ENCODE data around the gene HCN4.
A peak's percentile ranks its signal among the peaks of the same experiment; 100 is the strongest.

The HCN4 gene

GRCh38 chr15:73323374-73323955 is 45.3 kb downstream of the HCN4 start:
- no peak overlapping the region for H4K91ac ChIP-seq (ENCODE audit: low read depth, low read length, poor library complexity)
- no peak for DNase-seq (ENCODE audit: low spot score)
- H3K36me3 ChIP-seq (replicated peaks in 1 of 2; ENCODE audit: control insufficient read depth in 2 of 2, insufficient read depth in 2 of 2, low read length in 2 of 2): peaks cover 0 to 4% of the 10 kb centered on the region in 2 donors
- peaks cover 2% of the 10 kb centered on the region for H3K79me1 ChIP-seq (ENCODE audit: low read depth, low read length)
- WGBS, 2 donors (ENCODE audit: extremely low coverage in 2 of 2, insufficient read length in 2 of 2, insufficient replicate concordance in 1 of 2): no CpG with 5 or more reads among the region's 30 CpGs
- no peak overlapping the region for H3K4me2 ChIP-seq (ENCODE audit: insufficient read depth, low read length, poor library complexity, severe bottlenecking)
- H3K23ac ChIP-seq (ENCODE audit: low read depth, low read length, poor library complexity): peak overlapping the region; percentile 34
- no peaks in the 10 kb centered on the region for H3K9me3 ChIP-seq (replicated peaks in 1 of 2; ENCODE audit: control insufficient read depth in 2 of 2, insufficient read depth in 1 of 2, low read depth in 1 of 2, low read length in 2 of 2)
- no peak overlapping the region for H2BK15ac ChIP-seq (ENCODE audit: low read length)
- no peak overlapping the region for H2BK5ac ChIP-seq (ENCODE audit: low read length)
- no peak overlapping the region for H3K4me3 ChIP-seq (ENCODE audit: low read length in 2 of 2)
- no peak overlapping the region for H2AFZ ChIP-seq (ENCODE audit: low read length)
- no peak overlapping the region for H3K4ac ChIP-seq (ENCODE audit: low read length)
- no peak overlapping the region for H3K27ac ChIP-seq (replicated peaks; ENCODE audit: low read length)
- H2AK5ac ChIP-seq (ENCODE audit: low read depth, low read length): no peak overlapping the region
- no peak overlapping the region for H3K14ac ChIP-seq (ENCODE audit: low read length)
- H3K4me1 ChIP-seq (ENCODE audit: control insufficient read depth in 2 of 2, insufficient read depth in 1 of 2, low read depth in 1 of 2, low read length in 2 of 2): peaks cover 2 to 6% of the 10 kb centered on the region in 2 donors
- H4K8ac ChIP-seq (ENCODE audit: low read depth, low read length): no peak overlapping the region
- H3K27me3 ChIP-seq (ENCODE audit: control insufficient read depth in 3 of 3, insufficient read depth in 3 of 3, low read depth in 1 of 3, low read length in 3 of 3): no peaks in the 10 kb centered on the region
- no peak overlapping the region for H3K9ac ChIP-seq (ENCODE audit: low read depth, low read length, poor library complexity)
- H3K18ac ChIP-seq (ENCODE audit: low read length): peak overlapping the region; percentile 25
- no peak overlapping the region for H2BK12ac ChIP-seq (ENCODE audit: low read length)
- H2BK120ac ChIP-seq (ENCODE audit: low read depth, low read length): peak overlapping the region; percentile 41

GRCh38 chr15:73322665-73323373 is 45.9 kb downstream of the HCN4 start:
- H3K36me3 ChIP-seq (replicated peaks in 1 of 2; ENCODE audit: control insufficient read depth in 2 of 2, insufficient read depth in 2 of 2, low read length in 2 of 2): peaks cover 0 to 4% of the 10 kb centered on the region in 2 donors
- H3K23ac ChIP-seq (ENCODE audit: low read depth, low read length, poor library complexity): peak overlapping the region; percentile 10
- H2BK15ac ChIP-seq (ENCODE audit: low read length): no peak overlapping the region
- H3K27me3 ChIP-seq (ENCODE audit: control insufficient read depth in 3 of 3, insufficient read depth in 3 of 3, low read depth in 1 of 3, low read length in 3 of 3): no peaks in the 10 kb centered on the region
- no peak overlapping the region for H2AFZ ChIP-seq (ENCODE audit: low read length)
- no peak overlapping the region for H3K4me2 ChIP-seq (ENCODE audit: insufficient read depth, low read length, poor library complexity, severe bottlenecking)
- no peak overlapping the region for H3K14ac ChIP-seq (ENCODE audit: low read length)
- whole genome bisulfite sequencing, 2 donors (ENCODE audit: extremely low coverage in 2 of 2, insufficient read length in 2 of 2, insufficient replicate concordance in 1 of 2): no CpG with 5 or more reads among the region's 38 CpGs
- H3K79me1 ChIP-seq (ENCODE audit: low read depth, low read length): peaks cover 2% of the 10 kb centered on the region
- H3K18ac ChIP-seq (ENCODE audit: low read length): no peak overlapping the region
- no peak overlapping the region for H3K27ac ChIP-seq (replicated peaks; ENCODE audit: low read length)
- peaks cover 4 to 11% of the 10 kb centered on the region in 2 donors for H3K4me1 ChIP-seq (ENCODE audit: control insufficient read depth in 2 of 2, insufficient read depth in 1 of 2, low read depth in 1 of 2, low read length in 2 of 2)
- H3K4me3 ChIP-seq (ENCODE audit: low read length in 2 of 2): no peak overlapping the region
- no peak overlapping the region for H4K8ac ChIP-seq (ENCODE audit: low read depth, low read length)
- H2BK5ac ChIP-seq (ENCODE audit: low read length): peak overlapping the region; percentile 32
- H3K9ac ChIP-seq (ENCODE audit: low read depth, low read length, poor library complexity): no peak overlapping the region
- no peak overlapping the region for H2BK12ac ChIP-seq (ENCODE audit: low read length)
- peak overlapping the region; percentile 67 for H2AK5ac ChIP-seq (ENCODE audit: low read depth, low read length)
- no peak overlapping the region for H2BK120ac ChIP-seq (ENCODE audit: low read depth, low read length)
- no peak overlapping the region for H4K91ac ChIP-seq (ENCODE audit: low read depth, low read length, poor library complexity)
- no peaks in the 10 kb centered on the region for H3K9me3 ChIP-seq (replicated peaks in 1 of 2; ENCODE audit: control insufficient read depth in 2 of 2, insufficient read depth in 1 of 2, low read depth in 1 of 2, low read length in 2 of 2)
- H3K4ac ChIP-seq (ENCODE audit: low read length): no peak overlapping the region
- no peak for DNase-seq (ENCODE audit: low spot score)

GRCh38 chr15:73321496-73322450 is 47.0 kb downstream of the HCN4 start:
- Histone ChIP-seq H2BK12ac (ENCODE audit: low read length) (no peak overlapping the region), H3K36me3 (replicated peaks in 1 of 2; ENCODE audit: control insufficient read depth in 2 of 2, insufficient read depth in 2 of 2, low read length in 2 of 2) (peaks cover 0 to 4% of the 10 kb centered on the region in 2 donors), H3K4me1 (ENCODE audit: control insufficient read depth in 2 of 2, insufficient read depth in 1 of 2, low read depth in 1 of 2, low read length in 2 of 2) (peaks cover 4 to 11% of the 10 kb centered on the region in 2 donors), H3K9ac (ENCODE audit: low read depth, low read length, poor library complexity) (no peak overlapping the region), H3K9me3 (replicated peaks in 1 of 2; ENCODE audit: control insufficient read depth in 2 of 2, insufficient read depth in 1 of 2, low read depth in 1 of 2, low read length in 2 of 2) (no peaks in the 10 kb centered on the region), H2BK5ac (ENCODE audit: low read length) (peak overlapping the region; percentile 27), H3K23ac (ENCODE audit: low read depth, low read length, poor library complexity) (no peak overlapping the region), H2AFZ (ENCODE audit: low read length) (no peak overlapping the region), H3K79me1 (ENCODE audit: low read depth, low read length) (peaks cover 2% of the 10 kb centered on the region), H3K4ac (ENCODE audit: low read length) (no peak overlapping the region), H3K4me3 (ENCODE audit: low read length in 2 of 2) (no peak overlapping the region), H3K4me2 (ENCODE audit: insufficient read depth, low read length, poor library complexity, severe bottlenecking) (no peak overlapping the region), H3K27me3 (ENCODE audit: control insufficient read depth in 3 of 3, insufficient read depth in 3 of 3, low read depth in 1 of 3, low read length in 3 of 3) (no peaks in the 10 kb centered on the region), H2BK15ac (ENCODE audit: low read length) (no peak overlapping the region), H3K27ac (replicated peaks; ENCODE audit: low read length) (no peak overlapping the region), H4K8ac (ENCODE audit: low read depth, low read length) (no peak overlapping the region), H4K91ac (ENCODE audit: low read depth, low read length, poor library complexity) (no peak overlapping the region), H3K18ac (ENCODE audit: low read length) (no peak overlapping the region), H3K14ac (ENCODE audit: low read length) (no peak overlapping the region), H2AK5ac (ENCODE audit: low read depth, low read length) (no peak overlapping the region), H2BK120ac (ENCODE audit: low read depth, low read length) (no peak overlapping the region)
- DNase-seq (ENCODE audit: low spot score): no peak
- WGBS, 2 donors (ENCODE audit: extremely low coverage in 2 of 2, insufficient read length in 2 of 2, insufficient replicate concordance in 1 of 2): no CpG with 5 or more reads among the region's 17 CpGs
